Loucy (cell line): ENCODE measurements around the gene PFDN4.

ENCODE experiments used
- EZH2phosphoT487 ChIP-seq: fragments of 200-600 bp; IDR thresholded peaks from 2 replicates; pipeline ENCODE4 v1.6.1; 2018; ENCODE audit warnings: antibody characterized with exemption, mild to moderate bottlenecking, moderate library complexity, borderline replicate concordance
- TF ChIP-seq, protein P1 (sequence below): fragments of 200-600 bp; sonication (generic); conservative IDR thresholded peaks from 2 replicates; pipeline ENCODE4 v1.5.1; 2014; ENCODE audit warnings: mild to moderate bottlenecking, antibody characterized with exemption, low read length

DNA sequence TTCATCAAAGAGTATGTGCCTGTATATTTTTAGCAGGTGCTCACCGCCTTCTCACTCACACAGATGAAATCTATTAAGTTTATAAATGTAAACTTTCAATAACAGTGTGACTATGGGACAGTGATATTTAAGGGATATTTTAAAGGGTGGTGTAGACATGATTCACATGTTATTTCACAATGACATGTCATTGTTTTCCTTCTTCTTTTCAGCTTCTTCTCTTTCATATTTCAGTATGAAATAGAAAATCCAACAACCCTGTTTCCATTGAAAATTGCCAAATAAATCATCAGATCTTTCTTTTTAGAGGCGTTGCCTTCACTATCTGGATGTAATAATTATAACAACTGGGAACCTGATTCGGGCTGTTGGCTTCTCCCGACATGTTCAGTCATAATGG, 54.8 kb downstream of the PFDN4 start:
- TF ChIP-seq, protein P1, sequence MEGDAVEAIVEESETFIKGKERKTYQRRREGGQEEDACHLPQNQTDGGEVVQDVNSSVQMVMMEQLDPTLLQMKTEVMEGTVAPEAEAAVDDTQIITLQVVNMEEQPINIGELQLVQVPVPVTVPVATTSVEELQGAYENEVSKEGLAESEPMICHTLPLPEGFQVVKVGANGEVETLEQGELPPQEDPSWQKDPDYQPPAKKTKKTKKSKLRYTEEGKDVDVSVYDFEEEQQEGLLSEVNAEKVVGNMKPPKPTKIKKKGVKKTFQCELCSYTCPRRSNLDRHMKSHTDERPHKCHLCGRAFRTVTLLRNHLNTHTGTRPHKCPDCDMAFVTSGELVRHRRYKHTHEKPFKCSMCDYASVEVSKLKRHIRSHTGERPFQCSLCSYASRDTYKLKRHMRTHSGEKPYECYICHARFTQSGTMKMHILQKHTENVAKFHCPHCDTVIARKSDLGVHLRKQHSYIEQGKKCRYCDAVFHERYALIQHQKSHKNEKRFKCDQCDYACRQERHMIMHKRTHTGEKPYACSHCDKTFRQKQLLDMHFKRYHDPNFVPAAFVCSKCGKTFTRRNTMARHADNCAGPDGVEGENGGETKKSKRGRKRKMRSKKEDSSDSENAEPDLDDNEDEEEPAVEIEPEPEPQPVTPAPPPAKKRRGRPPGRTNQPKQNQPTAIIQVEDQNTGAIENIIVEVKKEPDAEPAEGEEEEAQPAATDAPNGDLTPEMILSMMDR, result no peak
- no peak for TF ChIP-seq EZH2phosphoT487
